GM19238 (cell line): Measurements from ENCODE around the gene FBXW7.

Source experiments
- DNase-seq: peaks from one replicate; pipeline ENCODE4 v3.0.0; 2011; ENCODE audit warnings: low spot score; ENCODE audit not compliant: insufficient read length

Gene FBXW7

GRCh38 chr4:152342293-152342692 lies 193.6 kb downstream of the FBXW7 start:
- no peak for DNase-seq

GRCh38 chr4:152340818-152341217 lies 195.1 kb downstream of the FBXW7 start:
- DNase-seq, result no peak

- DNase-seq, result no peak
Measured at GRCh38 chr4:152339576-152339975, 196.3 kb downstream of the FBXW7 start.

- no peak for DNase-seq
Measured at GRCh38 chr4:152334931-152335330, 201.0 kb downstream of the FBXW7 start.

- DNase-seq, result no peak
Measured at GRCh38 chr4:152331042-152331441, 204.8 kb downstream of the FBXW7 start.

- no peak for DNase-seq
Measured at GRCh38 chr4:152328582-152328981, 207.3 kb downstream of the FBXW7 start.

- no peak for DNase-seq
Measured at GRCh38 chr4:152327606-152328453, 208.1 kb downstream of the FBXW7 start.

GRCh38 chr4:152325831-152326230 lies 210.1 kb downstream of the FBXW7 start:
- DNase-seq, result no peak

GRCh38 chr4:152323221-152323620 lies 212.7 kb downstream of the FBXW7 start:
- DNase-seq, result no peak

GRCh38 chr4:152322656-152323055 lies 213.2 kb downstream of the FBXW7 start:
- DNase-seq, result no peak

GRCh38 chr4:152321923-152322322 lies 214.0 kb downstream of the FBXW7 start:
- no peak for DNase-seq

- DNase-seq, result no peak
Measured at GRCh38 chr4:152321398-152321797, 214.5 kb downstream of the FBXW7 start.

GRCh38 chr4:152316969-152317368 lies 218.9 kb downstream of the FBXW7 start:
- DNase-seq, result no peak

GRCh38 chr4:152310257-152310656 lies 225.6 kb downstream of the FBXW7 start:
- DNase-seq, result no peak

- no peak for DNase-seq
Measured at GRCh38 chr4:152309418-152309817, 226.5 kb downstream of the FBXW7 start.

GRCh38 chr4:152308951-152309350 lies 226.9 kb downstream of the FBXW7 start:
- no peak for DNase-seq

GRCh38 chr4:152307669-152308068 lies 228.2 kb downstream of the FBXW7 start:
- DNase-seq, result no peak

- no peak for DNase-seq
Measured at GRCh38 chr4:152306541-152306940, 229.4 kb downstream of the FBXW7 start.

GRCh38 chr4:152304220-152304619 lies 231.7 kb downstream of the FBXW7 start:
- peak; percentile 48 for DNase-seq

GRCh38 chr4:152301381-152301780 lies 234.5 kb downstream of the FBXW7 start:
- DNase-seq, result no peak

GRCh38 chr4:152299553-152299952 lies 236.3 kb downstream of the FBXW7 start:
- no peak for DNase-seq

GRCh38 chr4:152296386-152296785 lies 239.5 kb downstream of the FBXW7 start:
- DNase-seq, result no peak

- DNase-seq, result no peak
Measured at GRCh38 chr4:152294765-152295164, 241.1 kb downstream of the FBXW7 start.
